ENCODE measurements around the gene RYR2.

GRCh38 chr1:237340892-237341291 is 298.9 kb downstream of the RYR2 start:
- no peak for TF ChIP-seq CTCF (IDR thresholded peaks at IDR 0.05)
- no peak for TF ChIP-seq EZH2 (IDR thresholded peaks at IDR 0.05)
